Cardiac fibroblast (primary cell): ENCODE data around the gene SH3RF1.
A peak's percentile ranks its signal among the peaks of the same experiment; 100 is the strongest.

Source experiments
- DNase-seq, 2 donors: peaks; one replicate each; pipeline versions ENCODE4 v3.0.0 to v3.0.0-alpha.2; 2010; ENCODE audit warnings: low read depth in 2 of 2
- H3K4me3 ChIP-seq, 2 donors: replicated peaks in 1 of 2; 1 replicate in 1 of 2; 2 replicates in 1 of 2; pipeline ENCODE4 v1.5.1; 2011; ENCODE audit warnings: low read depth in 2 of 2, low read length in 2 of 2, mild to moderate bottlenecking in 2 of 2, moderate library complexity in 1 of 2
- CTCF ChIP-seq: IDR thresholded peaks from one replicate; pipeline ENCODE4 v1.5.1; 2011; ENCODE audit warnings: low read depth, mild to moderate bottlenecking, low read length, inconsistent platforms

Gene SH3RF1

GRCh38 chr4:169158861-169159260 is 111.9 kb downstream of the SH3RF1 start:
- DNase-seq: no peak
- no peak for TF ChIP-seq CTCF
- no peak overlapping the region for H3K4me3 ChIP-seq

GRCh38 chr4:169158046-169158445 is 112.7 kb downstream of the SH3RF1 start:
- TF ChIP-seq CTCF: no peak
- no peak overlapping the region for H3K4me3 ChIP-seq
- peak in 1 of 2 donors; percentile 35 for DNase-seq

GRCh38 chr4:169156392-169156791 is 114.4 kb downstream of the SH3RF1 start:
- no peak for TF ChIP-seq CTCF
- no peak for DNase-seq
- no peak overlapping the region for H3K4me3 ChIP-seq

DNA sequence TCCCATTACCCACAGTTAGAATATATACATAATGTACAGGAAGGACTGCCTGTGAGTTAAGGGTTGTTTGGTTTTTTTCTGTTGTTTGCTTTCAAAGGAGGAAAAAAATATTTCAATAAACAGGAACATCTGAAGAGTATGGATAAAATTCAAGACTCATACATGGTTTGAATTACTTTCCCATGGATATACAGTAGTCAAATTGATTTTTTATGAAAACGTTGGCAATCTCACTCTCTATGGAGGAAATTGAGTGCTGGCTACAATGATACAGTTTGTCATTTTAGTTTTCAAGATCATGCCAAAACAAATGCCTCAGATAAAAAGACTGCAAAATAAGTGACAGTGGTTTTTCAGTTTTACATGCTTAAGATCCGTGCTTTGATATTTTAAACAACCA is 116.6 kb downstream of the SH3RF1 start:
- no peak for TF ChIP-seq CTCF
- H3K4me3 ChIP-seq: no peak overlapping the region
- DNase-seq: no peak

DNA sequence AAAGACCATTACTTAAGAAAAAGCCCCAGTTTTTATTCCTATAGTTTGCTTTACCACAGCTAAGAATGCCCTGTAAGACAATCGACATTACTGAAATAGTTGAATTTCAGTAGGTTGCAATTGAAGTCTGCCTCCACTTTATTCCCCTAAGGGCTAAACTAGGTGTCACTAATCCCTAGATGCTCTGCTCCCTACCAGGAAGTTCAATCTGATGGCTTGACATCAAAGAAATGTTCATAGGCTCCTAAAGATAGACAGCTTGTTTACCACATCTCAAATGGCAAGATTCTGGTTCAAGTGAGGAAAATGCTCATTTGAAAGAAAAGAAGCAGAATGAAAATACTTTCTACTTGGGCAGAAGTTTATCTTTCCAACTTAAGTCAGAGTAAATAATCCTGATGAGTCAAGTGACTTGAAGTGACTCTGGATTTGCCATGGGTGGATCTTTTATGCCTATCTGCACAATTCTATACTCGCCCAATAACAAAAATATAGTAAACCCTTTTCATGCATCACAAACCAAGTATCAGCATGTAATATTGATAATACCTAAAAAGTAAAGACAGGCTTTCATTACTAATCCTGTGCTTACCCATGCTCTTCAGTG is 117.2 kb downstream of the SH3RF1 start:
- no peak overlapping the region for H3K4me3 ChIP-seq

DNA sequence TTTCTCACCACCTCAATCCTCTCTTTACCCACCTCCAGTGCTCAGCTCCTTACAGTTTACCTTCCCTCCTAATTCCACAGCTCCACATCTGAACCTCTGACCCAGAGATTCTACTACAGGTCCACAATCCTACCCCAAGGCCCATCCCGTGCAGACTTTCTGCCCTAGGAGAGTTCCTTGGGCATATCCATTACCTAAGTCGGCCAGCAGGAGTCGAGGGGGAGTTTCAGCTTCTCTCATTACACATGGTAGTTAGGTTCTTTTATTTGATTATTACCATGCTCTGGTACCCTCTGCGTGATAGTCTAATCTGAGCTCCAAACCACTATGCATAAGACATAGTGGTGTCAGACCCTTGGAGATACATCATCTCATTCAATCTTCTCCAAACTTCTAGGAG is 117.9 kb downstream of the SH3RF1 start:
- no peak overlapping the region for H3K4me3 ChIP-seq
- peak; percentile 29 for TF ChIP-seq CTCF
- no peak for DNase-seq

More for the DNA sequence above, 117.2 kb downstream of the SH3RF1 start:
- DNase-seq: no peak
- TF ChIP-seq CTCF: no peak

GRCh38 chr4:169152098-169152497 is 118.7 kb downstream of the SH3RF1 start:
- DNase-seq: no peak
- H3K4me3 ChIP-seq: no peak overlapping the region
- TF ChIP-seq CTCF: no peak
